ENCODE data around the gene HLA-DMA. TPM values are rescaled to one million over a fixed set of nuclear protein-coding genes. Genes with fewer than 3 reads are reported as not detected.

The HLA-DMA gene
- total and polyA plus RNA-seq, 9 of the 15 experiments (the other 6 are each of a cell fraction or from before 2014, with no cell fraction given) = 0.13 to 0.83 (median 0.51) TPM

GRCh38 chr6:32968867-32969684, 16.2 kb upstream of the HLA-DMA start:
- Histone ChIP-seq H3K9ac (ENCODE audit: insufficient read depth in 1 of 2, low read depth in 2 of 2, low read length in 2 of 2) (peak overlapping the region; percentile 99 to 100), H3K4me3 (peak overlapping the region; percentile 70), H3K27ac (ENCODE audit: extremely low read depth, low read depth, low read length) (peak overlapping the region; percentile 99), H3K27me3 (ENCODE audit: control insufficient read depth in 2 of 2, insufficient read depth in 2 of 2, low read length in 2 of 2) (no peaks in the 10 kb centered on the region), H3K9me1 (ENCODE audit: control insufficient read depth, insufficient read depth, low read length) (no peaks in the 10 kb centered on the region), H3K4me2 (ENCODE audit: insufficient read depth, low read length) (peak overlapping the region; percentile 93), H3K36me3 (ENCODE audit: control insufficient read depth, insufficient read depth, low read length) (peaks cover 25% of the 10 kb centered on the region), H3K79me2 (ENCODE audit: control insufficient read depth, insufficient read depth, low read length) (peaks cover 76% of the 10 kb centered on the region), H3K4me1 (replicated peaks in 1 of 2; ENCODE audit: control insufficient read depth in 2 of 2, insufficient read depth in 2 of 2, low read length in 2 of 2) (peaks cover 21 to 24% of the 10 kb centered on the region in 2 experiments), H3K9me3 (replicated peaks; ENCODE audit: control insufficient read depth, insufficient read depth, low read depth, low read length) (no peaks in the 10 kb centered on the region), H2AFZ (ENCODE audit: low read depth, low read length) (peak overlapping the region; percentile 59), H4K20me1 (replicated peaks; ENCODE audit: control insufficient read depth, insufficient read depth, low read length) (peaks cover 20% of the 10 kb centered on the region)
- DNase-seq (ENCODE audit: extremely low read depth in 1 of 4, low spot score in 3 of 4) (peak; percentile 80 to 95 (median 88)), FAIRE-seq (peak; percentile 44), ATAC-seq (peak; percentile 12)
- BruUV-seq (replicated peaks) = no TSS peak
- in situ Hi-C loops (cut with MboI) = loop anchor here (25.0 kb wide), 1 partner anchor 1432 kb away; the partner anchor contains the start of genes ATP6V1G2, DDX39B, MCCD1 and NFKBIL1
- intact Hi-C loops (cut with micrococcal nuclease) = no loop called here
- CTCF ChIA-PET (ENCODE audit: low intra/inter-chr PET ratio) = interaction anchor here (0.5 kb wide), 1 partner anchor 125 kb away, joined by 3 read pairs; the partner anchor contains the start of gene PSMB8
- under 1% methylated on average over 27 of the region's 40 CpGs for WGBS (ENCODE audit: insufficient coverage, low coverage, missing lambda C conversion rate)
- POLR2A ChIA-PET = interaction anchor here (0.6 to 13.4 kb wide), 7 partner anchors 16 to 1767 kb away, joined by 3 to 384 read pairs (median 4); partner anchors contain the start of genes HLA-DMA and TAP2
- TF ChIP-seq SNAPC5 (CRISPR knock-in tag; IDR thresholded peaks at IDR 0.05) (no peak), NRF1 (conservative IDR thresholded peaks at IDR 0.05 in 1 of 2, IDR thresholded peaks at IDR 0.05 in 1 of 2) (peak in 1 of 2 experiments; percentile 37; a peak in 3 of 4 replicates), TAF1 (IDR thresholded peaks at IDR 0.05; ENCODE audit: control insufficient read depth, extremely low read depth, insufficient read depth, low read length, severe bottlenecking) (peak; percentile 74), CUX1 (CRISPR knock-in tag; IDR thresholded peaks at IDR 0.05) (0 out of 2 replicates have a peak, but pooled peaks have one; percentile 4), ZNF766 (CRISPR knock-in tag; conservative IDR thresholded peaks at IDR 0.05) (no peak), EP300 (IDR thresholded peaks at IDR 0.05; ENCODE audit: low read length) (peak; percentile 26; the same call in 1 of the 2 replicates), ID3 (CRISPR knock-in tag; IDR thresholded peaks at IDR 0.05) (no peak), ID3 (tag; IDR thresholded peaks at IDR 0.05) (no peak), SREBF2 (CRISPR knock-in tag; IDR thresholded peaks at IDR 0.05) (no peak), NCOA4 (IDR thresholded peaks at IDR 0.05; ENCODE audit: partially characterized antibody) (no peak), ZNF431 (CRISPR knock-in tag; IDR thresholded peaks at IDR 0.05) (peak; percentile 75; the same call in 1 of the 2 replicates), CREB1 (IDR thresholded peaks at IDR 0.05) (peak; percentile 52; the same call in 1 of the 2 replicates), CREB1 (CRISPR knock-in tag; IDR thresholded peaks at IDR 0.05) (peak; percentile 39; the same call in 1 of the 2 replicates), PREB (CRISPR knock-in tag; IDR thresholded peaks at IDR 0.05) (peak; percentile 46; the same call in 1 of the 2 replicates)

Measured in K562 (cell line).